Ovary (tissue), 3 donors: ENCODE results near the gene ESYT2.

Experiments used
- EP300 ChIP-seq: sonication (generic); formaldehyde crosslinking; IDR thresholded peaks from one replicate; pipeline ENCODE4 v1.6.1; 2017; ENCODE audit warnings: antibody characterized with exemption
- POLR2A ChIP-seq: fragments of 450-650 bp; IDR thresholded peaks from one replicate; pipeline ENCODE4 v1.6.1; 2017; ENCODE audit warnings: antibody characterized with exemption, mild to moderate bottlenecking, moderate library complexity
- TF ChIP-seq, protein P1 (sequence below), 3 donors: fragments of 450-650 bp in 2 of 3; fragments of 200-600 bp in 1 of 3; IDR thresholded peaks; one replicate each; pipeline versions ENCODE4 v1.5.1 to v1.8.0; 2016 to 2022; ENCODE audit warnings: antibody characterized with exemption in 3 of 3, mild to moderate bottlenecking in 1 of 3
- donor health status: DM: no; HTN: no; CAD: no.

DNA sequence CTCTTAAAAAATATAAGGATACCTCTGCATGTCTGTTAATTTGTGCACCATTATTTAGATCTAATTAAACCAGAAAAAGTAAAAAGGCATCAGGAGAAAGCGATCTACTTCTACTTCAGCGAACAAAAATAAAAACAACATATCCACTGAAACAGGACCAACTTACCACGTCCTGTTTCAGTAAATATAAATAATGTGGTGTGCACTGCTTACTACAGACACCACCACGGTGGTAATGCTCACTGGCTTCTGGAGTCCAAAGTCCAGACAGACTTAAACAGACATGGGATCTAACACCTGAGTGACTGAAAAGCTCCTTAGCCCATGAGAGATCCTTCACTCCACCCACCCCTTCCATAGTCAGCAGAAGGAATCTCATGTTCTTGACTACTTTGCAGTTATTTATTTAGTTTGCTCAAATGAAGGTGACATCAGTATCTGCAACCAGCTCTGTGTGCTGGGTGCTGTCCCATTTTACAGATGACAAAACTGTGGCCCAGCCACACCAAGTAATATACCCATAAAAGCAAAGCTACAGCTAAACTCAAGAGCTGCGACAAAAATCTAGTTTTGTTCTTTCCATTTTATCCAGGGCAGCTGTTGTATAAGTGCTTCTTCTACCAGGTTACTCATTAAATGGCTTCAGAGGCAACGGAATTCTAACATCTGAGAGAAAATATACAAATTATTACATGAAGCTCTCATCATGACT, 62.6 kb downstream of the ESYT2 start:
- TF ChIP-seq, protein P1, sequence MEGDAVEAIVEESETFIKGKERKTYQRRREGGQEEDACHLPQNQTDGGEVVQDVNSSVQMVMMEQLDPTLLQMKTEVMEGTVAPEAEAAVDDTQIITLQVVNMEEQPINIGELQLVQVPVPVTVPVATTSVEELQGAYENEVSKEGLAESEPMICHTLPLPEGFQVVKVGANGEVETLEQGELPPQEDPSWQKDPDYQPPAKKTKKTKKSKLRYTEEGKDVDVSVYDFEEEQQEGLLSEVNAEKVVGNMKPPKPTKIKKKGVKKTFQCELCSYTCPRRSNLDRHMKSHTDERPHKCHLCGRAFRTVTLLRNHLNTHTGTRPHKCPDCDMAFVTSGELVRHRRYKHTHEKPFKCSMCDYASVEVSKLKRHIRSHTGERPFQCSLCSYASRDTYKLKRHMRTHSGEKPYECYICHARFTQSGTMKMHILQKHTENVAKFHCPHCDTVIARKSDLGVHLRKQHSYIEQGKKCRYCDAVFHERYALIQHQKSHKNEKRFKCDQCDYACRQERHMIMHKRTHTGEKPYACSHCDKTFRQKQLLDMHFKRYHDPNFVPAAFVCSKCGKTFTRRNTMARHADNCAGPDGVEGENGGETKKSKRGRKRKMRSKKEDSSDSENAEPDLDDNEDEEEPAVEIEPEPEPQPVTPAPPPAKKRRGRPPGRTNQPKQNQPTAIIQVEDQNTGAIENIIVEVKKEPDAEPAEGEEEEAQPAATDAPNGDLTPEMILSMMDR (IDR thresholded peaks at IDR 0.05), result no peak
- TF ChIP-seq POLR2A (no peak), EP300 (no peak)
